ENCODE measurements around the gene CFP. TPM values are rescaled to one million over a fixed set of nuclear protein-coding genes. Genes with fewer than 3 reads are reported as not detected.

CFP gene
- polyA plus RNA-seq, 1 of the 3 experiments (the other 2 are of a cell fraction), result 0.03 TPM

DNA sequence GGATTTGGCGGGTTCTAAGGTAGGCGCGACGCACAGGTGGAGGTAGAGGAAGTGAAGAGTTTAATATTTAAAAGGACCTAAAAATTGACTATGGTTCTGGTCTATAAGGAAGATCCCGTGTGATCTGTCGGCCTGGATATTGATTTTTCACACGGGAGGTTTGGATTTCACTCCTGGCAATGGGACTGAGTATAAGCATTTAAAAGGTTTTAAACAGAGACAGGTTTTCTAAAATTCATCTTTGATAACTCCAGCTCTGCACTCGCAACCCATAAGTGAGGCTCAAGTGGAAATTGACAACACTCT is 29.6 kb upstream of the CFP start:
- Histone ChIP-seq H3K9ac (peak overlapping the region; percentile 87), H3K9me3 (no peaks in the 10 kb centered on the region), H3F3A (replicated peaks; ENCODE audit: insufficient read depth) (peaks cover 9% of the 10 kb centered on the region), H3K27ac (ENCODE audit: low read depth in 2 of 2, low read length in 1 of 2) (peak overlapping the region; percentile 41 to 96), H3K4me1 (ENCODE audit: control insufficient read depth in 1 of 2, insufficient read depth in 2 of 2, low read depth in 1 of 2, low read length in 1 of 2) (0 out of 4 replicates have a peak, but pooled peaks cover 0 to 5% of the 10 kb centered on the region in 2 experiments), H2AFZ (ENCODE audit: low read depth) (peak overlapping the region; percentile 69), H3K36me3 (replicated peaks in 1 of 2; ENCODE audit: control insufficient read depth in 1 of 2, insufficient read depth in 2 of 2, low read length in 1 of 2) (peaks cover 0 to 7% of the 10 kb centered on the region in 2 experiments), H3K9me2 (no peaks in the 10 kb centered on the region), H3K79me2 (ENCODE audit: insufficient read depth) (peaks cover 7% of the 10 kb centered on the region; the same call in 1 of the 2 replicates), H3K27me3 (ENCODE audit: insufficient read depth) (no peaks in the 10 kb centered on the region; the same call in 1 of the 2 replicates), H4K20me1 (ENCODE audit: insufficient read depth) (no peaks in the 10 kb centered on the region), H3K4me3 (ENCODE audit: low read depth in 2 of 2, low read length in 1 of 2) (peak overlapping the region; percentile 48 to 61), H3K4me2 (peak overlapping the region; percentile 62)
- TF ChIP-seq YY1 (IDR thresholded peaks at IDR 0.05; ENCODE audit: low read depth) (no peak), FOXM1 (IDR thresholded peaks at IDR 0.05; ENCODE audit: low read depth) (no peak), NFIC (IDR thresholded peaks at IDR 0.05; ENCODE audit: borderline replicate concordance) (no peak), RXRA (IDR thresholded peaks at IDR 0.05; ENCODE audit: borderline replicate concordance, low read depth) (no peak), ELF1 (IDR thresholded peaks at IDR 0.05) (no peak), RCOR1 (IDR thresholded peaks at IDR 0.05; ENCODE audit: low read length) (no peak), MEF2A (IDR thresholded peaks at IDR 0.05; ENCODE audit: borderline replicate concordance, low read depth) (no peak), EZH2phosphoT487 (IDR thresholded peaks at IDR 0.05; ENCODE audit: borderline replicate concordance, low read depth) (no peak), NRF1 (IDR thresholded peaks at IDR 0.05; ENCODE audit: low read depth, low read length) (no peak), SIN3A (IDR thresholded peaks at IDR 0.05; ENCODE audit: borderline replicate concordance, low read depth, low read length) (no peak), JUND (IDR thresholded peaks at IDR 0.05) (no peak), GATA2 (CRISPR knock-in tag; IDR thresholded peaks at IDR 0.05) (no peak), EP300 (IDR thresholded peaks at IDR 0.05; ENCODE audit: borderline replicate concordance in 1 of 2, low read depth in 1 of 2, low read length in 1 of 2) (no peak), SMC3 (IDR thresholded peaks at IDR 0.05; ENCODE audit: low read depth, low read length) (no peak)
- TF ChIP-seq, protein P1, sequence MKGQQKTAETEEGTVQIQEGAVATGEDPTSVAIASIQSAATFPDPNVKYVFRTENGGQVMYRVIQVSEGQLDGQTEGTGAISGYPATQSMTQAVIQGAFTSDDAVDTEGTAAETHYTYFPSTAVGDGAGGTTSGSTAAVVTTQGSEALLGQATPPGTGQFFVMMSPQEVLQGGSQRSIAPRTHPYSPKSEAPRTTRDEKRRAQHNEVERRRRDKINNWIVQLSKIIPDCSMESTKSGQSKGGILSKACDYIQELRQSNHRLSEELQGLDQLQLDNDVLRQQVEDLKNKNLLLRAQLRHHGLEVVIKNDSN (IDR thresholded peaks at IDR 0.05; ENCODE audit: borderline replicate concordance, low read depth), result no peak
- TF ChIP-seq, protein P2, sequence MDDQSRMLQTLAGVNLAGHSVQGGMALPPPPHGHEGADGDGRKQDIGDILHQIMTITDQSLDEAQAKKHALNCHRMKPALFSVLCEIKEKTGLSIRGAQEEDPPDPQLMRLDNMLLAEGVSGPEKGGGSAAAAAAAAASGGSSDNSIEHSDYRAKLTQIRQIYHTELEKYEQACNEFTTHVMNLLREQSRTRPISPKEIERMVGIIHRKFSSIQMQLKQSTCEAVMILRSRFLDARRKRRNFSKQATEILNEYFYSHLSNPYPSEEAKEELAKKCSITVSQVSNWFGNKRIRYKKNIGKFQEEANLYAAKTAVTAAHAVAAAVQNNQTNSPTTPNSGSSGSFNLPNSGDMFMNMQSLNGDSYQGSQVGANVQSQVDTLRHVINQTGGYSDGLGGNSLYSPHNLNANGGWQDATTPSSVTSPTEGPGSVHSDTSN (IDR thresholded peaks at IDR 0.05), result no peak
- ChIA-PET CTCF (no interaction called here), POLR2A (no interaction called here)
- 14% methylated on average over 8 of the region's 8 CpGs for WGBS (ENCODE audit: low lambda C conversion rate)
- DNase-seq, result no peak

DNA sequence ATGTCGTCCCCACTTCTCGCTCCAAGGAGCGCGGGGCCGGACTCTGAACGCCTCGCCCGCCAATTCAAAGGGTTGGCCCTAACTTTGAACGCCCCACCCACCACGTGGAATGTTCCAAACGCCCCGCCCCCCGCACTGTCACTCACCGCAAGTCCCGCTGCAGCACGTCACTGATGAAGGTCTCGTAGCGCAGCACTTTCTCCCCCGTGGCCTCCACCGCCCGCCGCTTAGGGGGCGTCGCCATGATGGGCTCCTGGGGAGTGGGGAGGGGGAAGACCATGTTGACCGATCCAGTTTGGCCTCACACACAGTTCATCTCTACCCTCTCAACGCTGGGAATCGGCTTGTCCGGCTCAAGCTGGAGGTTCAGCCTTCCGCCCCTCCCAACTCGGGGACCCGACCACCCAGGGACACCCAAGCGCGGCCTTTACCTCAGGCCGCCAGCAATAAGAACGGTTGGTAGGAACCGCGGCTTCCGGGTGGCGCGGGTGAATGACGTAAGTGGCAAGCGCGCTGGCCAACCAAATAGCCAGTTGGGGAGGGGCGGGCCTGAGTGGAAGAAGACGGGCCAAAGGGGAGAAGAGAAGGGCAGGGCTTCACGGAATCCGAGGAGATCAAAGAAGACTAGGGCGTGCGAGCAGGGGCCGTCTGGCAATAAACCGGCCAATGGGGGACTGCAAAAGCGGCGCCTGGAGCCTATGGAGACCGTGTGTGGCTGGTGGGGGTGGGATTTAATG is 29.1 kb upstream of the CFP start, which contains the start of gene UXT:
Gene UXT, minus strand, starts transcription at position 497 of the 737 bp plus-strand sequence. Its CDS starts 253 bp downstream, at position 244.
- CTCF ChIA-PET, result no interaction called here
- H3K9me2 ChIP-seq, result no peaks in the 10 kb centered on the region
- H3K27me3 ChIP-seq (ENCODE audit: insufficient read depth), result no peaks in the 10 kb centered on the region; the same call in 1 of the 2 replicates
- H3K4me2 ChIP-seq, result peak within 1 kb of the TSS; percentile 62
- H4K20me1 ChIP-seq (ENCODE audit: insufficient read depth), result no peaks in the 10 kb centered on the region
- H3K27ac ChIP-seq (ENCODE audit: low read depth in 2 of 2, low read length in 1 of 2), result peak within 1 kb of the TSS; percentile 80 to 96
- 20% methylated on average over 51 of the region's 54 CpGs for WGBS (ENCODE audit: low lambda C conversion rate)
- H3K4me1 ChIP-seq (ENCODE audit: control insufficient read depth in 1 of 2, insufficient read depth in 2 of 2, low read depth in 1 of 2, low read length in 1 of 2), result 0 out of 4 replicates have a peak, but pooled peaks cover 0 to 5% of the 10 kb centered on the region in 2 experiments
- POLR2A ChIA-PET, result no interaction called here
- peak within 1 kb of the TSS; percentile 48 to 61 for H3K4me3 ChIP-seq (ENCODE audit: low read depth in 2 of 2, low read length in 1 of 2)
- peak within 1 kb of the TSS; percentile 87 for H3K9ac ChIP-seq
- H3K79me2 ChIP-seq (ENCODE audit: insufficient read depth), result peaks cover 7% of the 10 kb centered on the region; the same call in 1 of the 2 replicates
- H3K36me3 ChIP-seq (replicated peaks in 1 of 2; ENCODE audit: control insufficient read depth in 1 of 2, insufficient read depth in 2 of 2, low read length in 1 of 2), result peaks cover 1 to 7% of the 10 kb centered on the region in 2 experiments
- DNase-seq, result peak; percentile 83
- peak within 1 kb of the TSS; percentile 69 for H2AFZ ChIP-seq (ENCODE audit: low read depth)
- H3F3A ChIP-seq (replicated peaks; ENCODE audit: insufficient read depth), result peaks cover 9% of the 10 kb centered on the region
- H3K9me3 ChIP-seq, result no peaks in the 10 kb centered on the region
- TF ChIP-seq MEF2A (IDR thresholded peaks at IDR 0.05; ENCODE audit: borderline replicate concordance, low read depth) (no peak), FOSL2 (IDR thresholded peaks at IDR 0.05; ENCODE audit: borderline replicate concordance, low read depth) (no peak), MXI1 (IDR thresholded peaks at IDR 0.05; ENCODE audit: low read depth, low read length) (peak; percentile 88), FOXJ3 (CRISPR knock-in tag; IDR thresholded peaks at IDR 0.05) (no peak), SIN3A (IDR thresholded peaks at IDR 0.05; ENCODE audit: borderline replicate concordance, low read depth, low read length) (no peak), JUND (IDR thresholded peaks at IDR 0.05) (no peak), YY1 (IDR thresholded peaks at IDR 0.05; ENCODE audit: low read depth) (peak; percentile 75; the same call in 1 of the 2 replicates), NRF1 (IDR thresholded peaks at IDR 0.05; ENCODE audit: low read depth, low read length) (no peak), NFIC (IDR thresholded peaks at IDR 0.05; ENCODE audit: borderline replicate concordance) (no peak), EZH2phosphoT487 (IDR thresholded peaks at IDR 0.05; ENCODE audit: borderline replicate concordance, low read depth) (no peak), POLR2AphosphoS5 (IDR thresholded peaks at IDR 0.05; ENCODE audit: low read depth, low read length) (peak; percentile 31; the same call in 1 of the 2 replicates), SMC3 (IDR thresholded peaks at IDR 0.05; ENCODE audit: low read depth, low read length) (no peak), FOXM1 (IDR thresholded peaks at IDR 0.05; ENCODE audit: low read depth) (no peak), TCF12 (IDR thresholded peaks at IDR 0.05) (no peak)
- TF ChIP-seq, protein P3, sequence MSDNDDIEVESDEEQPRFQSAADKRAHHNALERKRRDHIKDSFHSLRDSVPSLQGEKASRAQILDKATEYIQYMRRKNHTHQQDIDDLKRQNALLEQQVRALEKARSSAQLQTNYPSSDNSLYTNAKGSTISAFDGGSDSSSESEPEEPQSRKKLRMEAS (IDR thresholded peaks at IDR 0.05; ENCODE audit: low read depth), result peak; percentile 52; the same call in 1 of the 2 replicates
